Iris pigment epithelial cell (primary cell): ENCODE results near the gene QSOX1.
"Not testable (repeated sequence)": the region's sequence is repeated elsewhere in the genome, so short reads cannot be mapped to it uniquely, and the experiment has no call there.

ENCODE experiments used
- DNase-seq: peaks from one replicate; pipeline ENCODE4 v3.0.0-alpha.2; 2011; ENCODE audit warnings: low read depth

Gene QSOX1, protein sequence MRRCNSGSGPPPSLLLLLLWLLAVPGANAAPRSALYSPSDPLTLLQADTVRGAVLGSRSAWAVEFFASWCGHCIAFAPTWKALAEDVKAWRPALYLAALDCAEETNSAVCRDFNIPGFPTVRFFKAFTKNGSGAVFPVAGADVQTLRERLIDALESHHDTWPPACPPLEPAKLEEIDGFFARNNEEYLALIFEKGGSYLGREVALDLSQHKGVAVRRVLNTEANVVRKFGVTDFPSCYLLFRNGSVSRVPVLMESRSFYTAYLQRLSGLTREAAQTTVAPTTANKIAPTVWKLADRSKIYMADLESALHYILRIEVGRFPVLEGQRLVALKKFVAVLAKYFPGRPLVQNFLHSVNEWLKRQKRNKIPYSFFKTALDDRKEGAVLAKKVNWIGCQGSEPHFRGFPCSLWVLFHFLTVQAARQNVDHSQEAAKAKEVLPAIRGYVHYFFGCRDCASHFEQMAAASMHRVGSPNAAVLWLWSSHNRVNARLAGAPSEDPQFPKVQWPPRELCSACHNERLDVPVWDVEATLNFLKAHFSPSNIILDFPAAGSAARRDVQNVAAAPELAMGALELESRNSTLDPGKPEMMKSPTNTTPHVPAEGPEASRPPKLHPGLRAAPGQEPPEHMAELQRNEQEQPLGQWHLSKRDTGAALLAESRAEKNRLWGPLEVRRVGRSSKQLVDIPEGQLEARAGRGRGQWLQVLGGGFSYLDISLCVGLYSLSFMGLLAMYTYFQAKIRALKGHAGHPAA

DNA sequence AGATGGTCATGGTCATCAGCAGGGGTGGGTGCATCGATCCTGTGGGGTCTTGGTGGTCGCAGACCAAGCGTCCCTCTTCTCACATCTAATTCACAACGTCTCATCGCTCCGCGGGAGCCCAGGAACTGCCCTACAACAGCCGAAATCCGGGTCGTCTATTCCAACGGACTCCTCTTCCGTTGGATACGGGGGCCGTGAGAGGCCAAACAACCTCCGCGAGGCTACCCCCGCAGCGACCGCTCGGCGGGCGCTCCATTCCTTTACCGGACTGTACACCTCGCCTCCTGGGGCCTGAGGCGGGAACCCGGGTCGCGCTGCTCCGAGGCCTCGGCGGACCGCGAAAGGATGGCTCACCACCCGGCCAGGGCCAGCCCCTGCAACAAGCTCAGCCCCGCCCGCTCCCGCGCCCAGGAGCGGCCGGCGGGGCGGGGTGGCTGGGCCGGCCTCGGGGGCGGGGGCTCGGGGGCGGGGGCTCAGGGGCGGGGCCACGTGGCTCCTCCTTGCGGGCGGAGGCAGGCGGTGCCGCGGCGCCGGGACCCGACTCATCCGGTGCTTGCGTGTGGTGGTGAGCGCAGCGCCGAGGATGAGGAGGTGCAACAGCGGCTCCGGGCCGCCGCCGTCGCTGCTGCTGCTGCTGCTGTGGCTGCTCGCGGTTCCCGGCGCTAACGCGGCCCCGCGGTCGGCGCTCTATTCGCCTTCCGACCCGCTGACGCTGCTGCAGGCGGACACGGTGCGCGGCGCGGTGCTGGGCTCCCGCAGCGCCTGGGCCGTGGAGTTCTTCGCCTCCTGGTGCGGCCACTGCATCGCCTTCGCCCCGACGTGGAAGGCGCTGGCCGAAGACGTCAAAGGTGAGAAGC lies at the start of gene QSOX1:
QSOX1 (plus strand) TSS at position 545 of the 857 bp plus-strand sequence; CDS start at position 584, 39 bp downstream.
- peak; percentile 90 for DNase-seq

DNA sequence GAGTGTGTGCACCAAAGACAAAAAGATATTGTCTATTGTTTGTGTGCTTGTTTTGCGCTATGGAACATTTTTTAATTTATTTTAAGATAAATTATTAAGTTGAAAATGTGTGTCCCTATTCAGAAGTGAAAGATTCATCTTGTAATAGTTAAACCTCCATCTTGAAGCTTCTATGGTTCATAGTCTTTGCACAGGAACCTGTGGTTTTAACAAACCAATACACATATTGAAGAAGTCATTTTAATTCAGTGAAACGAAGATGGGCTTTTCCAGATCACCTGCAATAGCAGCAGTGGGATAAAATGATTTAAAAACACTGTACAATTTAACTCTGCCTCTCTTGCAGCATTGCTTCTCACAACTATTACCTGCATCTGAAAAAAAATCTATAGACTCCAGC lies 42.6 kb upstream of the QSOX1 start:
- DNase-seq = no peak

DNA sequence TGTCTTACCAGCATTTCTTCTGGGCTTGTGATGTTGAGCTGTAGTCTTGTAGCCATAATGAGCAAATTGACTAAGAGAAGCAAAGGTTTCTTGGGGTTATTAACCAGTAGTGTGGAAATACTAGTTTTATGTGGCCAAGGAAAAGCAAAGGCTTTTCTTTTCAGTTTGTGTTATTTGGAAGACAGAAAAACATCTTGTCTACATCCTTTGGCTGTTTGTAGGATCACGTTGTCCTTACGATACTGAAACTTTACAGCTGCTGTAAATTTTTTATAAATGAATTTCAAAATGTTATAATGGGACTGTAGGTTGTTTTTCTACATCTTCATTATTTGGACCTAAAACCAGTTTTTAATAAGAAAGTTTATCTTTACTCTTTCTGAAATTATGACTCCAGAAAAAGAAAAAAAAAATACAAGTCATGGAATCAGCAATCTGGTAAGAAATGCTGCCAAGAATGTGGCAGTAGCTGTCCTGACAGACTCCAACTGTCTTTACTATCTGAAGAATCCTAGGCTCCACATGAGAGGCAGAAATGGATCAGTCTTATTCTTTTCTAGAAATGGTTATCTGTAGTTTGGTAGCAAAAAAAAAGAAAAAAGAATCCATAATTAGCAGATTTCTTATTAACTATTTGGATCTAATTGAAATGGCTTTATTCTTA lies 41.6 kb upstream of the QSOX1 start:
- DNase-seq = no peak

DNA sequence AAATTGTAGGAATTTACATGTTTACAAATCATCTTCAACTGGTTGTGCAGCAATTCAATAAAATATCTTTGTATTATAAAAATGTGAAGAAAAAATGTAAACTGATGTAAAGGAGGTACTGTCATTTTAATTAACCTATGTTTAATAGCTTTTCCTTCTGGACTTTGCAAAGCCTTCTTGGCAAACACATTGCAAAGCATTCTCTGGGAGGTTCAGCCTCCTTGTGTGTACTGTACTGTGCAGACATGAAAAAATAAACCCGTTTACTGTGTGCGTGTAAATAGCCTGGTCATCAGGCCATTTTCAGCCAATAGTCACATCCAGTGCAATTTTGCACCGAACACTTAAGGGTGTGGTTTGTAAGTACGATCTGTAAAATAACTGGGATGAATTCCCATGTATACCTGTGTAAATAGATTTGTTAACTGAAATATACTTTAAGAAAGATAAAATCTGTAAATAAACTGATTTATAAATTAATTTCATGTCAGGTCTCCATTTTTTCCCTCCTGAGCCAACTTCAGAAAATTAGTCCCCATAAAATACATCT lies 40.2 kb upstream of the QSOX1 start:
- no peak for DNase-seq

DNA sequence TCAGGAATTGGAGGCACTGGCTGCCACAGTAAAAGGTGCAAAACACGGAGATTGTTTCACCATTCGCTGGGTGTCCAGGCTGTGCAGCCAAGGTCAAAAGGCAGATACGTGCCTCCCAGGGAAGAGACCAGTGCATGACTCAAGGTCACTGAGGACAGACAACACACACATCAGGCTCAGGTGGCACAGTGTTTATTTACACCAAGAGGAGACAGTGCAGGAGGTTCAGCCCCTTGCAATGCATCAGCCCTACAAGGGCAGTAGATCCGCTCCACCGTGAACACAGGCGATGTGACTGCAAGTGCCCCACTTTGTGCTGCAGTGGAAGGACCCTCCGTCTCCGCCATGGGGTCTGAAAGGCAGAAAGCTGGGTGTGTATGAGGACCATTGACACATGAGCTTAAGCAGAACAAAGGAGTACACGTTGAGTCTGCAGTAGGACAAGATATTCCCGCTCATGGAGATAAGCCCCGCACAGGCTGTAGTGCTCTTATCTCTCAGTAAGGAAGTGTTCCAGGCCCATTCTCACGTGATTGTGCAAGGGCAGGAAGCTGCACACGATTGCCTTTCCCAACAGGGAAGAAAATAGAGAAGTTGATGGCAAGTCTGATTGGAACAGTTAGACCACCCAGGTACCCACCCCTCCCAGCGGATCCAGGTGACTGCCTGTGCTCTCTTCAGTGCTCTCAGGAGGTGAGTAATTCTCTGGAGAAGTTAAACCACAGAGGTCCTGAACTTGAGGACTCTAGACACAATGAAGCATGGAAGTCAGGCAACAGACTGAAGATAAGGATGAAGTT lies 37.5 kb upstream of the QSOX1 start:
- DNase-seq = peak; percentile 36

DNA sequence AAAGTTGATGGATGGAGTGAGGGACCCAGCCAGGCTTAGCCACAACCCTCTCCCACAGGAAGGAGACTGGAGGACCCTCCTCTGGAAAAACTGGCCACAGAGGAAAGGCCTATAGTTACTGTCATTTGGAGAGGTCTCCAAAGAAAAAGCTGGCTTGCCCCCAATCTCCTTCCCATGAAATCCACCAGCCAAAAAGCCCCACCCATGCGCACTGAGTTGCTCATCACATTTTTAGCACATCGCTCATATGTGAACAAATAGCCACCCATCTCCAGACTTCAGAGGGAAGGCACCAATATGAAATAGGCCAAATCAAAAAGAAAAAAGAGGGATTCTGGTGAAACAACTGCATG lies 36.9 kb upstream of the QSOX1 start:
- peak; percentile 65 for DNase-seq

DNA sequence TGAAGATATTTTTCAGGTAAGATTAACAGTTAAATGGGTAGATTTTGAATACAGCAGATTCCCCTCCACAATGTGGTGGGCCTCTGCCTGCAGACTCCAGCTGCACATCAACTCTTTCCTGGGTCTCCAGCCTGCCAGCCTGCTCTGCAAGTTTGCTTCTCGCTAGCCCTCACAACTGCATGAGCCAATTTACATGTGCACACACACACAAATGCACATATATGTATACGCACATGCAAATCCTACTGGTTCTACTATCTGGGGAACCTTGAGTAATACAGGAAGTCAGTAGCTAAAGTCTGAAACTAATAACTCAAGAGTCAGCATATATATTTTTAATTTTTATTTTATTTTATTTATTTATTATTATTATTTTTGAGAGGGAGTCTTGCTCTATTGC lies 34.8 kb upstream of the QSOX1 start:
- DNase-seq = no peak

DNA sequence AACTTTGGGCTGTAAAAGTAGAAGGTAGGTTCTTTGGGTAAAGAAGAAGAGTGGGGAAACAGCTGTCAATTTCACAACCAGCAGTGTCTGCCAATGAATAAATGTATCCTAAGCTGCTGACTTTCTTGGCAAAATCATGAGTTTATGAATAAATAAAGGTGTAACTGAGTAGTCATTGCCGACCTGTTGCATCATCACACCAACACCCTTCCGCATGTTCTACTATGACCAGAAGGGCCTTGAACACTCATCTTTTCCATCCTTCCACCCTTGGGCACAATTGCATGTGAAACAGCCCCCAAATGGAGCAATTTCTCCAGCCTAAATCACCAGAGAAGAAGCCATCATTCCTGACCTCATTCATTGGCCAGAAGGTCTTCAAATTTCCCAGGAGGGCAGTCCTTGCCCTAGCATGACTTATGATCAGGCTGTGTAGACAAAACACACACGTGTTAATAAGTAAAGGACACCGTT lies 31.2 kb upstream of the QSOX1 start:
- peak; percentile 86 for DNase-seq

DNA sequence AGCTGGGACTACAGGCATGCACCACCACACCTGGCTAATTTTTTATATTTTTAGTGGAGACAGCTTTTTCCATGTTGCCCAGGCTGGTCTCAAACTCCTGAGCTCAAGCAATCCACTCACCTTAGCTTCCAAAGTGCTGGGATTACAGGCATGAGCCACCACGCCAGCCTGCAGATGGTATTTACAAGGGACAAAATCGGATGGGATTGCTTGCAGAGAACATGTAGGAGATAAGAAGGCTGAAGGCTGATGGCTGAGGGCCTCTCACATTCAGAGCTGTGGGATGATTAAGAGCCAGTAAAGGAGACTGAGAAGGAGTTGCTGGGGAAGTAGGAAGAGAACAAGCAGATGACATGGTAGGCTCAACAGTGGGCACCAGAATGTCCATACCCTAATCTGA lies 24.0 kb upstream of the QSOX1 start:
- DNase-seq = no peak

DNA sequence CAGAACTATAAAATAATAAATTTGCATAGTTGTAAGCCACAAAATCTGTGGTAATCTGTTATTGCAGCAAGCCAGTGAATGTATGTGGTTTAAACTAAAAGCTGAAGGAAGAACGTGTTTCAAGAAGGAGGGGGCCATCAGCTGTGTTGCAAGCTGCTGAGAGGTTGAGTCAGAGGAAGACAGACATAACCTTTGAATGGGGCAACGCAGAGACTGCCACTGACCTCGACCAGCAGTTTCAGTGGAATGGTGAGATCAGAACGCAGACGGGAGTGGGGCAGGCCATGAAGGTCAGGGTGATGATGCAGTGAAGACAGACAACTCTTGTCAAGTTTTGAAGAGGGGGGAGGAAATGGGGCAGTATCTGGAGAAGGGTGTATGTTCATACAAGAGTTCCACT lies 23.2 kb upstream of the QSOX1 start:
- peak; percentile 99 for DNase-seq

DNA sequence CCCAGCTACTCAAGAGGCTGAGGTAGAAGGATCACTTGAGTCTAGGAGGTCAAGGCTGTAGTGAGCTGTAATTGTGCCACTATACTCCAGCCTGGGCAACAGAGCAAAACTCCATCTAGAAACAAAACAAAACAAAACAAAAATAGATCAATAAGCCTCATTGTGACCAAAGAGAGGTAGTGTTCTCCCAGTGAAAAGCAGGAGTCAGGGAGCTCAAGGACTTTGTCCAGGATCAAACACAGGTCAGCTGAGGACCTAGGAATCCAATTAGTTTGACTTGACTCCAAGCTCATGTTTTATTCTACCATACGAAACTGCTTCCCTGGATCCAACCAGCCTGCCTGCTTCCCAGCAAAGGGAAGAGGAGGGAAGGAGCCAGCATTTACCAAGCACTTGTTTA lies 21.5 kb upstream of the QSOX1 start:
- DNase-seq = no peak

DNA sequence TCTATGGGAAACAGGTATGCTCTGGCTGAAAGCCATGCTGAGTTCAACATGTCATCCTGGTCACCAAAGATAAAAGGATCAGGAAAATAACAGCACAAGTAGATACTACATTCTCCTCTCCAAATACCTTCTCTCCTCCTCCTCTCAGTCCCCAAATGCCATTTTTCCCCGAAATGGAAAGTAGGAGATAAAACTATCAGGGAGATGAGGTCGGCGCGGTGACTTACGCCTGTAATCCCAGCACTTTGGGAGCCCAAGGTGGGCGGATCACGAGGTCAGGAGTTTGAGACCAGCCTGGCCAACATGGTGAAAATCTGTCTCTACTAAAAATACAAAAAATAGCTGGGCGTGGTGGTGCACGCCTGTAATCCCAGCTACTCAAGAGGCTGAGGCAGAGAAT lies 21.0 kb upstream of the QSOX1 start:
- not testable (repeated sequence) for DNase-seq

DNA sequence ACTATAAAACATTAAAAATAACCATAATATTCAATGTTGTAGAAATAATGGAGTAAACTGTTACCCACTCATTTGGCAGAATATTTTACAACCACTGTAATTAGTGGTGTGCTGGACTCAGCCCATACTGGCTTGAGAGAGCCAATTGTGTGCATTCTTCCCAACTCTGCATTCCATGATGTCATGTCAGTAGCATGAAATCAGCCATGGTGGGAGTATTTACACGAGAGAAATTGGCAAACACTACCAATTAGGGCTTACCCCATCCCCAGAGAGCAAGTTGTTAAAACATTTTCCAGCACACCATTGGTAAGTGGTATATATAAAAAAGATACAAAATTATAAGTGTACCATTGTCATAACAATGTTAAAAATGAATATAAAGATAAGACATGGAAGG lies 19.1 kb upstream of the QSOX1 start:
- DNase-seq = no peak

DNA sequence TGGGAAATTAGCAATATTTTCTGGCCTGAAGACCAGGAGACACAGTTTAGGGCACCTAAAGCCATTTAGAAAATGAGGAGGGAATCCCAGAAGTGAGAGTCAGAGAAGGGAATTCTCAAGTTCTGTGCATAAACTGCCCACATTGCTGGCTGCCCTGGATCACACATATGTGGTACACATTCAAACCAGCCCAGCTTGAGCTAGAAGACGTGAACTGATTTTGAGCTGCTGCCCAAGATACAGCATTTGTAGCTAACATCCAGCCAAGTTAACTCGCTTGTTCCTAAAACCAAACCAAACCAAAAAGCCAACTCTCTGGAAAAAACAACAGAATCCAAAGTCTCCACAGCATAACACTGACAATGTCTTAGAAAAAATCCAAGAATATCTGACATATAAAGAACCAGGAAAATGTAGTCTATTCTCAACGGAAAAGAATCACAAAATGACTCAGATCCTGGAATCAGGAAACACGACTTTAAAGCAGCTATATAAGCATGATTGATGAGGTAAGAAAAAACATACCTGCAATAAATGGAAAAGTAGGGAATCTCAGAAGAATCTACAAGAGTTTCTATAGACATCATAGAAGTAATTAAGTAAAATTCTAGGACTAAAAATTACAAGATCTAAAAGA lies 18.2 kb upstream of the QSOX1 start:
- no peak for DNase-seq

DNA sequence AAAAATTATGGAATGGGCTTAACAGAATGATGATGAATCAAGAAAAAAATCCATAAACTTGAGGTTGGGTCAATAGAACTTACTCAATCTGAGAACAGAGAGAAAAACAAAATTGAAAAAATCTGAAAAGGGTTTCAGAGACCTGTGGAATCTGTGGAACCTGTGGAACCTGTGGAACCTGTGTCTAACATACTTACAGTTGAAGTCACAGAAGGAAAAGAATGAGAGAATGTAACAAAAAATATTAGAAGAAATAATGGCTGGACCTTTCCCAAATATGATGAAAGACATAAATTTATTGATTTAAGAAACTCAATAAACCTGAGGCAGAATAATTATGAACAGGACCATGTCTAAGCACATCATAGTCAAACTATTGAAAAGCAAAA lies 17.7 kb upstream of the QSOX1 start:
- DNase-seq = no peak

DNA sequence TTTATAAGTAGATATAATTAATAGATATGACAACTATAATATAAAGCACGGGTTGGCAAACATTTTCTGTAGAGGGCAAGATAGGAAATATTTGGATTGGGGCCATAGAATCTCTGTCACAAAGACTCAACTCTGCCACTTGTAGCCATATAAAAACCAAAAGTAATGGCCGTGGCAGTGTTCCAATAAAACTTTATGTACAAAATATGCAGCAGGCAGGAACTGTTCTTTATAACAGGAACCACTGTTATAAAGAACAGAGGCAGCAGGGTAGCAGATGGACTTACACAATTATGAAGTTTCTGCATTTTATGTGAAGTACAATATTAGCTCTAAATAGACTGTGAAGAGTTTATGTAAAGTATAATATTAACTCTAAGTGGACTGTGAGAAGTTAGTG lies 16.9 kb upstream of the QSOX1 start:
- no peak for DNase-seq

DNA sequence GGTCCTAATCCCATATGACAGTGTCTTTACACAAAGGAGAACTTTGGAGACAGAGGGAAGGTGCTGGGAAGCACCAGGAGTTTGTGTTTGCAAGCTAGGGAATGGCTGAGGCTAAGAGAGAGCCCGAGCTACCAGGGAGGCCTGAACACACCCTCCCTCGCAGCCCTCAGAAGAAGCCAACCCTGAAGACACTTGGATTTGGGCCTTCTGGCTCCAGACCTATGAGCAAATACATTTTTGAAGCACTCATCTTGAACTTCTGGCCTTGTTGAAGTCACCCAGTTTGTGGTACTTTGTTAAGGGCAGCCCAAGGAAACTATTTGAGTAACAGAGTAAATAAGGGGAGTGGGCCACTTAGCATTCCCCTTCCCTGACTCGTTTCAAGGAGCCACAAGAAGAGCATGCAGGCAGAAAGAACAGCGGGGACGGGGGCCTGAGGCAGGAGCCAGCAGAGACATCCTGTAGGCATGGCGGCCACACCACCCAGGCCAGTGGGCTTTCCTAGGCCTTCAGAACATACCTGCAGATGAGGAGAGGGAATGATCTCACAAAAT lies 13.2 kb upstream of the QSOX1 start:
- no peak for DNase-seq

DNA sequence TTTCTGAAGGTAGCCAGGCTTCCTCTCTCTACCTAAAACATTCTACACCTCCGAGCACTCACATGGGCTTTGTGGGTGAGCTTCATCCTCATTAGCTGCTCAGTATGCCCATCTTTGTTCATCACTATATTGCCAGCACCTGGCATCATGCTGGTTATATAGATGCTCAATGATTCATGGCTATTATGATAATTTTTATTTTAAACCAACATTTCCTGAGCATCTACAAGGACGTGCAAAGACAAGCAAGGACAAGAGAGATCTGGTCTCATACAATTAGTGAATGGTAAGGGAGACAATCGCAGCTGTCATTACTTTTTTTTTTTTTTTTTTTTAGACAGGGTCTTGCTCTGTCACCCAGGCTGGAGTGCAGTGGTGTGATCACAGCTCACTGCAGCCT lies 11.3 kb upstream of the QSOX1 start:
- no peak for DNase-seq

DNA sequence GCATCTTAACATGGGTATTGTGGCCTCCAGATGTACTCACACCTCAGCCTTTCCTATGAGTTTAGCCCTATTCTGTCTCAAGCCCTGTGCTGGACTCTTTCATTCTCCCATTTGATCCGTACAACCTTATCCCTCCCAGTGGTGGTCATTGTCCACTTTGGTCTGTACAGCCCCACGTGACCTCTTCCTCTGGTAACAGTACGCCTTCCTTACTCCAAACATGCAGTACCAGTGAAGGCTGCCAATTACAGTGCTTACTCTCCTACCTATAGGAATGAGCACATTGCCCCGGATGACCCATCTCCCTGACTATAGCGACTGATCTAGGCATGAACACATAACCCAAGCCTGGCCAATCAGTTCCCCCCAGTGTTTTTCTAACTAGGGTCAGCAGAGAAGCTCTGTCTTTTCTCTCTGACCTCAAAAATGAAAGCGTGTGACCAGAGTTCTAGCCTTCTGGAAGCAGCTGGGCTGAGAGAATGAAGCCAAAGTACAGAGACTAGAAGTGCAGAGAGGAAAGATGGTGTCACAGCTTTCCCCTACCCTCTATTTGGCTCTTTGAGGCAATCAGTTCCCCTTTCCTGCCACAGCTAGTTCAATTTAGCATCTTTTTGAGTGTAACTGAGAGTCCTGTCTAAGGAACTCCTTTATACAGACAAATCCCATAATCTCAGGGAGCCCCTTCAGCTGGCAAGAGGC lies 9.9 kb upstream of the QSOX1 start:
- DNase-seq = no peak
